ENCODE measurements around the gene TENM3.
"Not testable (repeated sequence)": the region's sequence is repeated elsewhere in the genome, so short reads cannot be mapped to it uniquely, and the experiment has no call there.

Gene TENM3

DNA sequence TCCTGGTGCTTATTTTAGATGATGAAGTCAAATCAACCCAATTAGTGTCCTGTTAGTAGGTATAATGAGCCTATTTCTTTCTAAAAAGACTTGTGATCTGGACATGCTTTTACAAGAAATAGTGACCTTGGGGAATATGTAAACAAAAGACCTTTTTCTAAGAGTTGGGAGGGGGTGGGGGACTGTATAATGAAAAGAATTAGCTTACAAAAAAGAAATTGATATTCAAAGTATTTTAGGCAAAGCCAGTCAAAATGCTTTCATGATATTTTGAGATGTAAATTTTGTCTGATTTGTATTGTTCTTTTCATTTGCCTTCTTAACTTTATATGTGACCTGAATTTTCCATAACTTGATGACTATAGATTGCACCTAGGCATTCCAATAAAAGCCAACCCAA, 559.4 kb downstream of the TENM3 start:
- DNase-seq = no peak

DNA sequence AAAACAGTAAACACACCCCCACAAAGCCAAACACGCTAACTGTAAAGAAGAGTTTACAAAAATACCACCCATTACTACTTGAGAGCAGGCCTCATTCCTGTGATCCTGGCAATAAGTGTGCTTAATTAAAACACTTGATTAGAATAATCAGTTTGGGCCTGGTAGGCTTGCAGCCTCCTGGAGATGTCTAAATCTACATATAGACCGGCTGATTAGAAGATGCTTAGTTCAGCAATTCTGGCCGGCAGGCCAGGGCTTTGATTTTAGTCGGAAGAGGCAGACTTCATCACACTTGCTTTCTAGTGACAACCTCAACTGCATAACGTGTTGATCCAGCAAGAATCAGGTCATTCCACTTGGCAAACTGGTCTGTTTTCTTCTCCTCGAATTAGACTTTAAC, 560.0 kb downstream of the TENM3 start:
- DNase-seq = no peak

DNA sequence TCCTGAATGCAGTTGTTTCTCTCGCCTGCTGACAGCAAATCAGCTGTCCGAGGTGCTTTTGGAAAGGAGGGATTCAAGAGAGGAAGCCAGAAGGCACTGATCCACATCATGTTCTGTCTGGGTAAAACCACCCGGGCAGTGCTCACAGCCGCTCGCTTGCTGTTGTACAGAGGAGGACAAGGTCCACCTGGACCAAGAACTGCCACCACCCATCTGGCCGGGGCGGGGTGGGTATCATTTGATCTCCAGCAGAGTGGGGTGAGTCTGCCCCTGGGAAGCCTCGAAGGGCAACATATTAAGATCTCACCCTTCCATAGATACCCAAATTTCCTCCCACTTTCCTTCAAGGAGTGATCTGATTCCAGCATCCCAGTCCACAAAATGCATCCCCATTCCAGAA, 560.9 kb downstream of the TENM3 start:
- no peak for DNase-seq

DNA sequence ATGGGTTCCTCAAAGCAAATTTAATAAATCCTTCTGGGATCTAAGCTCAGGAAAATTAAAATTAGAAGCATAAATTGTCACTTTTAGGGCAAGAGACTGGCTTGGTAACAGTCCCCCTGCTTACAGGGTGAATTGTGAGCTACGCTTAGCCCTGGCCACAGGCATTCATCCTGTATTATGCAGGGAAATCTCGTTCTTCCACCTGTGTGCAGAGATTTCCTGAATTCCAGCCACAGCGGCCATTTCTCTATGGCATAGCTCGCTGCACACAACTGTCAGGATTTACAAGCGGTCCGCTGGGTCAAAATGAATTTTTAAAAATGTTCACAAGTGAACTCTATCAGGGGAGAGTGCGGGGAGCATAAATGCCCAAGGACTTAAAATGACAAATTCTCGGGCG, 562.1 kb downstream of the TENM3 start:
- DNase-seq = no peak

DNA sequence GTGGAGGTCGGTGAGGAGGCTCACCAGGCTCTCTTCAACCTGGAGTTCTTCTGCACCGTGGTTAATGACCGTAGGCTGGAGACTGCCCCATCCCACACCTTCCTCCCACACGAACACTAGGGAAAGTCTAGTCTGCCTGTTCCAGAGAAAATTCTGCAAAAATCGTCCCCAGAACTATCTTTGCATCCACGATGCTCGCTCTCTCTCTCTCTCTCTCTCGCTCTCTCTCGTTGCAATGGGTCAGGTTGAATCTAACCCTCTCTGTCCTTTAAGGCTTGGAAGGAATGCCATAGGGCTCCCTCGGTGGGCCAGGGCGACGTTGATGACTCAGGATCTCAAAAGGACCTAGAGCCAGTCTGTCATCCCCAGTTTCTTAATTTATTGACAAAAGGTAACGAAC, 562.5 kb downstream of the TENM3 start:
- no peak for DNase-seq

DNA sequence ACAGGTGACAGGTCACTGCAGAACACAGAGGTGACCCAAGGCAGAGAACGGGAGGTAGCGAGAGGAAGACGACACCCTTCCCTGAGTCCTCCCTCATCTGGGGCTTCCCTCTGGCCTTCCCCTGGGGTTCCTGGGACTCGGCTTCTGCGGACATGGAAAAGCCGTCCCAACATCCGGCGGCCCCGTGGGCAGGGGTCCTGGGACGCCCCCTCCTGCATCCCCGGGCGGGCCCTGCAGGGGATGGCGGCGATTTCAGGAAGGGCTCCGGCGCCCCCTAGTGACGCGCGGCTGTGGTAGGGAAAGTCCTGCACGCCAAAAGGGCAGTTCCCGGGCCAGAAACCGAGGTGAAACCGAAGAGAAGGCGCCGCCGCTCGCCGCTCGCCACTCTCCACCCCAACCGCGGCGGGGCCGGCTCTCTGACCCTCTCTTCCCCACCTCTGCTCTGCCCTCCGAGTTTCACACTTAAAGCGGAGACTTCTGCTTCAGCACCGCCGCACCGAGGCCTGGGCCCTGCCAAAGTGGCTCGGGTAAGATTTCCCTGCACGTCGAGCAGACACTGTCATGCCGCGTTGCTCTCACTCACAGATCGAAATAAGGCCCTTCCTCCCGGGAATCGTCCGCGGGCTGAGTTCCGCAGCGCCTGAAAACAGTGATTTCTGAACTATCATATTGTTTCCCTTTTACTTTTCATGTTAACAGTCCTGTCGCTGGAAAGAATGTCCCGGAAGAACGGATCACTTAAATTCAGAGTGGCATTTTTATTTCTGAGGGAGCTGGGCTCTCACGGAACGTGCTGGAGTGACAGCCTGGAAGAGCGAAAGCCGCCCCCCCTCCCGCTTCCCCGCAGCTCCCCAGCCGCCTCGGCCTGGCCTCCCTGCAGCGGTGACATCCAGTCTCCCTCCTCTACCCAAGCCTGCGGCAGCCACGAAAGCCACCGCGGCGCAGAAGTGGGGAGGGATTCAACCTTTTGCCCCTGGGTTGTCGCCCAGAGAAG, 563.4 kb downstream of the TENM3 start:
- DNase-seq = peak; percentile 49

DNA sequence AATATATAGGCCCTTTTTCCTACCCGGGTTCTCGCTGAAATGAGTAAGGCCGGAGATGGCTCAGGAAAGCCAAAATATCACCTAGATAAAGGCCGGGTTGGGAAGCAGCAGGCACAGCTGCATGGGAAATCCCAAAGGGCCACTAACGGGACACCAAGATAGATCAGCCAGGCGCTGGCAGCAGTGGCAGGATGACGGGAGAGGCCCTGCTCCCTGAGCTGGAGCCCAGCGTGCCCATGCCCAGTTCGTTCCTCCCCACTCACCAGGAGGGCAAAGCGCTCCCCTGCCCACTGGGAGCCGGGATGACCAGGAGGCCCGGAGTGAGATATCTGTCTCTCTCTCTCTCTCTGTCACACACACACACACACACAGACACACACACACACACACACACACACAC, 564.1 kb downstream of the TENM3 start:
- DNase-seq = no peak

DNA sequence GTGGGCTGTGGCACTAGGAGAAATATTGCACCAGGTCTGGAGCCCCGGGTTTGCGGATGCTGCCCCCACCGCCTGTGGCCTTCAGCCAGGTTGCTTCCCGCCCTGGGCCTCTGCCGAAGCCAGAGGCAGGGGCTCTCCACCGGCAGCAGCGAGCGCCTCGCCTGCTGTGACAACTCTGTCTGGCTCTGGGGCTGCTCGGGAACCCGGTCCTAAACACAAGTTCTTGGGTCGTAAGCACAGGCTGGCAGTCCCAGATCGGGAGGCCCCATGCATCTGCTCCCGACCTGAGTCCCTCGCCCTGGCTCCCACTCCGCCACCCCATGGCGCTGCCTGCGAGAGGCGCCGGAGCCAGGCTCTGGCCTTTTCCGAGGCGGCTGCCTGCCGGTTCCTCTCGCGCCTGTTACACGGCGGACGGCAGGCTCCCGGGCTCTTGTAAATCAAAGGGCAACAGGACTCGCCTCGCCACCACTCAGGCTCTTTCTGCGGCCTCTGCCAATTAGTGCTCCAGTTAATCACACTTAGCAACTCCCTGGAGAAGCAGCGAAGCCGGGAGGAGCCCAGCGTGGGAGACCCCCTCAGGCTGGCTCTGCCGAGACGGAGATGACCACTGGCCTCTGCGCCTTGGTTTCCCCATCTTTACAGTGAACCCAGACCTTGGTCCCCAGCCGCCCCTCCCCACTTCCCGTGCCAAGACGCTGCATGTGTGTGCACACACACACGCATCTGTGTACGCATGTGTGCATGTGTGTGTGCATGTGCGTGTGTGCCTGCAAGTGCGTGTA, 564.8 kb downstream of the TENM3 start:
- no peak for DNase-seq

DNA sequence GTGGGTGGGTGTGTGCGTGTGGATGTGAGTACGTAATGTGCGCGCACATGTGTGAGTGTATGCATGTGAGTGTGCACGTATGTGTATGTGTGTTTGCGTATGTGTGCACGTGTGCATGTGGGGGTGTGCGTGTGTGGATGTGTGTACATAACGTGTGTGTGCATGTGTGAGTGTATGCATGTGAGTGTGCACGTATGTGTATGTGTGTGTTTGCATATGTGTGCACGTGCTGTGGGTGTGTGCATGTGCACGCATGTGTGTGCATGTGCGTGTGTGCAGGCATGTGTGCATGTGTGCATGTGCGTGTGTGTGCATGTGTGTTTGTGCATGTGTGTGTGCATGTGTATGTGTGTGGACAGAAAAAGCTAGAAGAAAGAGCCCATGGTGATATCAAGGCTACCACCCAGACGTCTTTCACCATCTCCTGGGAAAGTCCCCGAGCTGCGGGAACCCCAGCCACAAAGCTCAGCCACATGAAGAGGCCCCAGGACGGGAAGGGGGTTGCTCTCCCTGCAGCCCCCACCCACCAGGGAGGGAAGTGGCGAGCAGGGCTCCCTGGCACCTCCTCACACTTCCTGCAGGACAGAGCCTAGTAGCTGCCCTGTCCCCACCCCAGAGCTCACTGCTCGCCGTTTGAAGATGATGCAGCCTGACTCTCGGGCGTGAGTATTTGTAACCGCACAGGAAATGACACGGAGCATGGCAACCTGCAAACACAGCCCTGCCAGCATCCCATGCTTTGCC, 565.6 kb downstream of the TENM3 start:
- DNase-seq = no peak

DNA sequence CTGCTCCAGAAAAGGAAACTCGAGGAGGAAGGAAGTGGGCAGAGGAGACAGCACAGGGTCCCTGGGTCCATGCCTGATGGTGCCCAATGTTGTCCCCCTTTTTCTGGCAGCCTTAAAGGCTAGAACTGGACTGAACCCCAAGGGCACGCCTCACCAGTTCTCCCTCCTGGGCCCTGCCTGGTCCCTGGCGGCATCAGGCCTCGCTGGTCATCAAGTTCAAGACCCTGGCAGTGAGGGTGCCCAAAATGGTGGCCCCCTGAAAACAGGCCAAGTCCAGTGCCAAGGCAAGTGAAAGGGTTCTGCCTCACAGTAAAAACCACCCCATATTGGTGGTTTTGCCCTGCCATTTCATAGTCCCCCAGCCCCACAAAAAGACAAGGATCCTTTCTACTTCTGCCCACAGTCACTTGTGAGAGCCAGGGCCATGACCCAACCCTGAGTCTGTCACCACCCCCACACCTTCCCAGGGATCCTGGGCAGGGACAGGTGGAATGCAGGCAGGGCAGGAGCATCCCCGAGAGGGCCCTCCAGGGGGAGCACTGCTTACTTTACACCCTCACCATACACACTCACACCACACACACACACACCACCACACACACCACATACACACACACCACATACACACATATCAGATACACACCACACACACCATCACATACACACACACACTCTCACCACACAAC, 566.4 kb downstream of the TENM3 start:
- no peak for DNase-seq

DNA sequence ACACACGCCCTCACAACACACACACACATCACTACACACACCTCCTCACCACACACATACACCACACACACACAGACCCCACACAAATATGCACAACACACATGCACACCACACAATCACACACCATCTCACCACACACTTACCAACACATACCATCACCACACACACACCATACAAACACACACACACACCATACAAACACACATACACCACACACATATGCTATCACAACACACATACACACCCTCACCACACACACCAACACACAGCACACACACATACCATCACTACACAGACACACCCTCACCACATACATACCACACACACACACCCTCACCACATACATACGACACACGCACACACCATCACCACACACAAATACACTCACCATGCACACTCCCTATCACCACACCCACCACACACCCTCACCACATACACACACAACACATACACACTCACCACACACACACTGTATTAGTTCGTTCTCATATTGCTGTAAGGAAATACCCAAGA, 567.0 kb downstream of the TENM3 start:
- no peak for DNase-seq

DNA sequence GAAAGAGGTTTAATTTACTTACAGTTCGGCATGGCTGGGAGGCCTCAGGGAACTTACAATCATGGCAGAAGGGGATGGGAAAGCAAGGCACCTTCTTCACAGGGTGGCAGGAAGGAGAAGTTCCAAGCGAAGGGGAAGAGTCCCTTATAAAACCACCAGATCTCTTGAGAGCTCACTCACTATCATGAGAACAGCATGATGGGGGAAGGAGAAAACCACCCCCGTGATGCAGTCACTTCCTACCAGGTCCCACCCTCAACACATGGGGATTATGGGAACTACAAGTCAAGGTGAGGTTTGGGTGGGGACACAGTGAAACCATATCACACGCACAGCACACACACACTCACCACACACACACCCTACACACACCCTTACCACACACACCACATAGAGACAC, 569.7 kb downstream of the TENM3 start:
- no peak for DNase-seq

DNA sequence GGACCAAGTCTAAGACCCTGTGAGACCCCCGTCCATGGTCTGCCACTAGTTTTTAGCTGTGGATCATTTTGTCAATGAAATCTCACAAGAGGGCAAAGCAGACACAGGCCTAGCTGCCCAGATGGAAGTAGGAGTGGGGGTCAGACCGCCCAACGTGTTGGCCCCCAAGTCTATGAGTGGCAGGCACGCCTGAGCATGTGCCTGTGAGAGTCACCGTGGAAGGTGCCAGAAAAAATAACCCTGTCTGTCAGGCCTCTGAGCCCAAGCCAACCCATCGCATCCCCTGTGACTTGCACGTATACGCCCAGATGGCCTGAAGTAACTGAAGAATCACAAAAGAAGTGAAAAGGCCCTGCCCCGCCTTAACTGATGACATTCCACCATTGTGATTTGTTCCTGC, 570.9 kb downstream of the TENM3 start:
- not testable (repeated sequence) for DNase-seq

DNA sequence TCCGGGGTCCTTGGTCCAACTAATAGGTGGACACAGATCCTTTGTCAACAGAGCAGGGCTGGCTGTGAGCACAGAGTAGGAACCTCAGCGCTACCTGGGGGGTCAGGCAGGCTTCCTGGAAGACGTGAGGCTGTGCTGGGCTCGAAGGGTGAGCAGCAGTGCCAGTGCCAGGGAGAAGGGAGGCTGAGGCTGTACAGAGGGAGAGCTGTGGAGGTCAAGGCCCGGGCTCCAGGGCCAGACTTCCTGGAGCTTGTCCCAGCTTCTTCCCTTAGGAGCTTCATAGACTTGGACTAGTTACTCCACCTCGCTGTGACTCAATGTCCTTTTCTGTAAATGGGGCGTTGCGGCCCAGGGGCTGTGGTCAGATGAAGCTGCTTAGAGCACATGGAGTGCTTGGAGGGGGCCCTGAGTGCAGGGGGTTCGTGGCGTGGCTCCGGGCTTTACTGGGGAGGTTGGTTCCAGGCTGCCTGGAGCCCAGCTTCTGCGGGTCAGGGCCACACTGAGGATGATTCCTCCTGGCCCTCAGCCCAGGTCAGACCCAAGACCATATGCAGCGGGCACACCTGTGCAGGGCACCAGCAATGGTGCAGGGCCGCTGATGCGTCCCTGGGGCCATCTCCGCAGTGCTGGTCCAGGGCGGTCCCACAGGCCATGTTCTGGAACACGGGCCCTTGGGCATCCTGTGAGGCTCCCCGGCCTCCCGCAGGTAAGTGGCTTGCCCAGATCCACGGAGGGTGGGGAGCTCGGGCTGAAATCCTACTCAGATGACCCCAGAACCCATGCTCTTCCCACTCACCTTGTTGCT, 575.9 kb downstream of the TENM3 start:
- no peak for DNase-seq

DNA sequence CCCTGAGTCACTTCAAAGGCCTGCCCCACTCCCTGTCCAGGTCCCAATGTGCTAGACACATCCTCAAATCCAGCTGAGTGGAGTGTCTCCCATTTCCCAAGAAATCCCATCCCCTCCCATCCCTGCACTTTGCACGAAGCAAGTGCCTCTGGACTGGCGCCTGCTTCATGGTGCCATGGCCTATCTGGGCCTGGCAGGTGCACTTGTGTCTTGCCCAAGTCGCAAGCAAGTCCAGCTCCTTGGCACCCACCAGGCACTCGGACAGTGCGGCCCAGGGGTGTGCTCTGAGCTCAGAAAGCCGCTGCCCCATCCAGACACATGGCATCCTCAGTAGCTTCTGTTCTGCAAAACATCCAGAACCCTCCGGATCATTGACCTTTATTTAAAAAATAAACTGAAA, 576.5 kb downstream of the TENM3 start:
- no peak for DNase-seq

DNA sequence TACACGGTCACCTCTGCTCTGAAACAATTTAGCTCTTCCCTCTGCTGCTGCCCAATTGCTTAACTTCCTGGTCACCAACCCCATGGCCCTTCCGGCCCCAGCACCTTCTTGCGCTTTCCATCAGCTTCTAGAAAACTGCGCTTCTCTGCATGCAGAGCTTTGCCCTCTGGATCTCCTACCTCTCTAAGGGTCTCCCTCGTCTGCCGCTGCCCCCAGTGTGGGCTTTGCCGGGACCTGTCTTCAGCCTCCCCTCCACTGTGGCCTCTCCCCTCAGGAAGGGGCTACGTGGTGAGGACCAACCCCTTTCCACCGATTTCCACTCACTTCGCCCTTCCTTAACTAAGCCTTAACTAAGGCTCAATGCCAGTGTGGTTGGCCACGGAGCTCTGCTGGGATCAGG, 579.4 kb downstream of the TENM3 start:
- DNase-seq = no peak

DNA sequence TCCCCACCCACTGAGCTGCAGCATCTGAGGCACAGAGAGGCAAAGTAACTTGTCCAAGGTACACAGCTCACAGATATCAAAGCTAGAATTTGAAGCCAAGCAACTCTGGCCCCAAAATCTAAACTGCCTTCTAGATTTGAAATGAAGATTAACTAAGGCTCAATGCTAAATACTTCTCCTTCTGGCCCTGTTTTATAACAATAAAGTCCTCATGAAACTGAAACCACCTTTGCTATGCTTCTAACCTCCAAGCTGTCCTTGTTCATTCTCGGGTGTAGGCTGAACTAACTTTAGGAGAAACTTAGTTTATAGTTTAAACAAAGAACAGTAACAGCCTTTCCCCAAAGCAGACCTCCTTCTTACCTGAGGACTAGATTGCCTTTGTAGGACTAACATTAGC, 580.4 kb downstream of the TENM3 start:
- DNase-seq = no peak

DNA sequence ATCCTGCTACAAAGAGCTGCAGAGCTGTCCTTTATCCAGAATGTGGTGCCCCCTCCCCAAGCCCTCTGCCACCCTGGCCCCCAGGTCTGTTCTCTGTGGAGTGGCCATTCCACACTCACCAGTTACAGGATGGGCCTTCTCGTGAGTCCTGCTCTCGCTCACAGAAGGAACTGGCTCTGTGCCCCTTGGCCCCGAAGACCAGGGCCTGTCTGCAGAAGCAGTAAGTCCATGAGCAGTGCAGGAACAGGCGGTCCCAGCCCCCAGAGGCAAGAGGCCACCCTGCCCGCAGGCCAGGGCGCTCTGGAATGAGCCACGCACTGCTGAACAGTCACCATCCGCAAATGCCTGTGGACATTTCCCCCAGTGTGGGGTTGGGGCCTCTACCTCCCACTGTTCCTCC, 581.8 kb downstream of the TENM3 start:
- DNase-seq = no peak

DNA sequence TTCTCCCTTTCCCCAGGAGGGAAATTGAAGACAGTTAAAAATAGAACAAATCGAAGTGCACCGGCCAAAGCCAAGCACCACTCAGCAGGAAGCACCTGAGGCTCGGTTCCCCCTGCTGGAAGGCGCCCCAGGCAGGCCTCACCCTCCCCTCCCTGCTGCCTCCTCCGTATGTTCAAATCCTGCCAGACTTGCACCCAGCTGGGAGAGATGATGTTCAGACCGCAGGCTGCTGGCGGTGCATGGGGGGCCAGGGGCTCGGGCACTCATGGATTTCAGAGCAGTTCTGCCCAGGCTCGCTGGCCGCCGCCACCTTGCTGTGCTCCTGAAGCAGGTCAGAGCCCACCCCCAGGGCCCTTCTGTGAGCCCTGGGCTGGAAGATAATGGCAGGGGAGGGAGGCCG, 582.6 kb downstream of the TENM3 start:
- no peak for DNase-seq

DNA sequence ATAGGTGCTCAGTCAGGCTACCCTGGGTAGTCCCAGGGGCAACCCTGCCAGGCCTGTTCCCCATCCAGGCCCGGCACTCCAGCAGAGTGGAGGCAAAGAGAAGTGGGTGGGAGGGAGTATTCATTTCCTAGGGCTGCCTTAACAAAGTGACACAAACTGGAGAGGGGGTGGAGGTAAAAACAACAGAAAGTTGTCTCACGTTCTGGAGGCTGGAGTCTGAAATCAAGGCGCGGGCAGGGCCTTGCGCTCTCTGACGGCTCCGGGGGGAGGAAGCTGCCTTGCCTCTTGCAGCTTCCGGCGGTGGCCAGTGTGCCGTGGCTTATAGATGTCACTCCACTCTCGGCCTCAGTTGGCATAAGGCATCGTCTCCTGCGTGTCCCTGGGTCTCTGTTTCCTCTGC, 583.2 kb downstream of the TENM3 start:
- no peak for DNase-seq

DNA sequence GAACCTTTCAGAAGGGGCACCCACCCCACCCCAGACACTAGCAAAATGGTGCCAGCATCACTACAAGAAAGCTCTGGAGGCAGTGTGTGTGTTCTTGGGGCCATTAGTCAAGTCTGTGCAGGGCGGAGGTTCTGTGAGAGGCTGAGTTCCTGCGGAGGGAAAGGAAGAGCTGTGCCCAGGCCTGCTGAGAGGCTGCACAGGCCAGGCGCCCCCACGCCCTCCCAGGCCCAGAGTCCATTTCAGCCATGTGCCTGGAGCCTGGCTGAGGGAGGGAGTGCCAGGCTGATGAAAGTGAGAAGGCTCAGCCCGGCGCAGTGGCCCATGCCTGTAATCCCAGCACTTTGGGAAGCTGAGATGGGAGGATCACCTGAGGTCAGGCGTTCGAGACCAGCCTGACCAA, 584.0 kb downstream of the TENM3 start:
- no peak for DNase-seq

DNA sequence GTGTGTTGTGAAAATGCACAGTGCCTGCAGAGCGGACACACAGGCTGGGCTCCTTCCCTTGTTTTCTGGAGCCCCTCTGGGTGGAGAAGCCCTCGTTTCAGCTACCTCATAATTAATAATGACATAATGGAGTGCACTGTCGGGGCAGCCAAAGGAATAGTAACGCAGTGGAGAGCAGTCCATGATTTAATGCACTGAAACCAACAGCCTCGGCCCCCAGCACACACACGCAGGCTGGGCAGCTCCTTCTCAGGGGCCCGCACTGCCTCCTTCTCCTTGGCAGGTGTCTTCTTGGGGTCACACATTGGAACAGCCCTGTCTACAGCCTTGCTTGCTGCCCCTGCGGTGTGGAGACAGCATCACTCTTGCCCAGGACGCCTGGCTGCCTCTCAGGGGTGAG, 584.8 kb downstream of the TENM3 start:
- DNase-seq = no peak

All from NCI-H748 treated with DMSO at 0.1 percent for 48 hours (cell line).